Gastrocnemius medialis (tissue), 4 donors: ENCODE measurements around the gene MEF2C. TPM values are rescaled to one million over a fixed set of nuclear protein-coding genes. Genes with fewer than 3 reads are reported as not detected.

Experiments used
- ATAC-seq, 2 donors: fragments of 150-250 bp; one replicate each; pipeline ENCODE4 v1.9.1; 2016
- DNase-seq, 2 donors: peaks; one replicate each; pipeline ENCODE4 v3.0.0-alpha.2; 2019
- H3K27ac ChIP-seq, 4 donors: fragments of 200-600 bp; sonication (generic); 1 replicate in 1 of 4; 2 replicates in 3 of 4; pipeline ENCODE4 v1.5.1; 2016 to 2018; ENCODE audit warnings: mild to moderate bottlenecking in 2 of 4, moderate library complexity in 1 of 4
- H3K27me3 ChIP-seq, 3 donors: fragments of 200-600 bp; sonication (generic) in 2 of 3; 1 replicate in 1 of 3; 2 replicates in 2 of 3; pipeline versions ENCODE4 v1.5.1 to v1.6.0; 2016 to 2019; ENCODE audit warnings: mild to moderate bottlenecking in 1 of 3, moderate library complexity in 1 of 3
- H3K36me3 ChIP-seq, 2 donors: fragments of 200-600 bp; sonication (generic) in 1 of 2; one replicate each; pipeline ENCODE4 v1.5.1; 2017 to 2018
- H3K4me1 ChIP-seq, 2 donors: fragments of 200-600 bp; sonication (generic) in 1 of 2; one replicate each; pipeline ENCODE4 v1.5.1; 2016 to 2017; ENCODE audit warnings: mild to moderate bottlenecking in 2 of 2
- H3K4me3 ChIP-seq, 4 donors: fragments of 200-600 bp; sonication (generic) in 3 of 4; 1 replicate in 1 of 4; 2 replicates in 3 of 4; pipeline ENCODE4 v1.5.1; 2016 to 2019; ENCODE audit warnings: mild to moderate bottlenecking in 2 of 4
- H3K9me3 ChIP-seq, 3 donors: fragments of 200-600 bp; sonication (generic) in 2 of 3; 1 replicate in 1 of 3; 2 replicates in 2 of 3; pipeline ENCODE4 v1.5.1; 2016 to 2019
- POLR2A ChIP-seq, 2 donors: fragments of 450-650 bp; IDR thresholded peaks; one replicate each; pipeline ENCODE4 v1.6.1; 2017; ENCODE audit warnings: antibody characterized with exemption in 2 of 2, mild to moderate bottlenecking in 2 of 2, moderate library complexity in 2 of 2
- in situ Hi-C, 4 donors: fragments of 200-750 bp; cut with MboI; loops; one replicate each; pipeline versions ENCODE4 v1.15.0 to v1.8.0; 2017; ENCODE audit warnings: low sequenced_read_pairs in 4 of 4
- intact Hi-C: fragments of 100-400 bp; cut with DNase I; formaldehyde crosslinking; loops from one replicate; pipeline ENCODE4 v1.15.1; 2023; ENCODE audit warnings: low total_unique reads
- total RNA-seq, 4 donors: library from RNA; depleted of rRNA; stranded (reverse); fragments of >200 nt; gene quantifications; one replicate each; pipeline versions ENCODE4 v1.1.0 to v1.2.3, GENCODE V29; 2016
- TF ChIP-seq, protein P1 (sequence below), 5 experiments: fragments of 450-650 bp in 3 of 5; fragments of 200-600 bp in 2 of 5; sonication (generic) in 2 of 5; IDR thresholded peaks in 4 of 5; conservative IDR thresholded peaks in 1 of 5; 1 replicate in 4 of 5; 2 replicates in 1 of 5; pipeline ENCODE4 v1.5.1; 2016 to 2019; ENCODE audit warnings: antibody characterized with exemption in 5 of 5, mild to moderate bottlenecking in 3 of 5, moderate library complexity in 3 of 5

MEF2C gene
- total RNA-seq, 4 donors from 2014 or later, result 63.8 to 192 (median 128) TPM

DNA sequence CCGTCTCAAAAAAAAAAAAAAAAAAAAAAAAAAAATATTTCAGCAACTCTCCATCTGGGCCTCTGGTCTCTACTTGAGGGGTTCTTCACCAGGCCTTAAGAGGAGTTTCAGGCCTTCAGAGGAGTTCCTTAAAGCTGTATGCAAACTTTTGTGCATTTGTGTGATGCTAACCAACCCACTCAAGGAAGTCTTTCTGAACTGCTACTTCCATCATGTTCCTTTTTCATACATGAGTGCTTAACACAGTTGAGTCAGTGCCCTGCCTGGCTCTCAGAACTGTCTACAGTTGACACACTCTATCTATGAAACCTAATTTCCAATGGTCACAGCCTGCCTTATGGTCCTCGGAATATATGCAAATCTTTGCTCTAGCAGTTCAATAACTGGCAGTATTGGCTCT is 146.5 kb downstream of the MEF2C start:
- Histone ChIP-seq H3K4me3 (no peak overlapping the region), H3K27me3 (no peaks in the 10 kb centered on the region), H3K36me3 (peaks cover 0 to 12% of the 10 kb centered on the region in 2 donors), H3K27ac (peak overlapping the region; percentile 81 to 84 (median 82)), H3K9me3 (no peaks in the 10 kb centered on the region), H3K4me1 (peaks cover 60 to 75% of the 10 kb centered on the region in 2 donors)
- no peak for TF ChIP-seq POLR2A (IDR thresholded peaks at IDR 0.05)
- TF ChIP-seq, protein P1, sequence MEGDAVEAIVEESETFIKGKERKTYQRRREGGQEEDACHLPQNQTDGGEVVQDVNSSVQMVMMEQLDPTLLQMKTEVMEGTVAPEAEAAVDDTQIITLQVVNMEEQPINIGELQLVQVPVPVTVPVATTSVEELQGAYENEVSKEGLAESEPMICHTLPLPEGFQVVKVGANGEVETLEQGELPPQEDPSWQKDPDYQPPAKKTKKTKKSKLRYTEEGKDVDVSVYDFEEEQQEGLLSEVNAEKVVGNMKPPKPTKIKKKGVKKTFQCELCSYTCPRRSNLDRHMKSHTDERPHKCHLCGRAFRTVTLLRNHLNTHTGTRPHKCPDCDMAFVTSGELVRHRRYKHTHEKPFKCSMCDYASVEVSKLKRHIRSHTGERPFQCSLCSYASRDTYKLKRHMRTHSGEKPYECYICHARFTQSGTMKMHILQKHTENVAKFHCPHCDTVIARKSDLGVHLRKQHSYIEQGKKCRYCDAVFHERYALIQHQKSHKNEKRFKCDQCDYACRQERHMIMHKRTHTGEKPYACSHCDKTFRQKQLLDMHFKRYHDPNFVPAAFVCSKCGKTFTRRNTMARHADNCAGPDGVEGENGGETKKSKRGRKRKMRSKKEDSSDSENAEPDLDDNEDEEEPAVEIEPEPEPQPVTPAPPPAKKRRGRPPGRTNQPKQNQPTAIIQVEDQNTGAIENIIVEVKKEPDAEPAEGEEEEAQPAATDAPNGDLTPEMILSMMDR (IDR thresholded peaks at IDR 0.05 in 4 of 5, conservative IDR thresholded peaks at IDR 0.05 in 1 of 5), result no peak
- in situ Hi-C loops, result loop anchor here (10.0 to 25.0 kb wide), 6 partner anchors 148 to 1528 kb away; partner anchors contain the start of gene MEF2C (in 3 of the 4)
- DNase-seq (no peak), ATAC-seq (no peak)
- intact Hi-C loops, result loop anchor here (2.0 to 10.0 kb wide), 2 partner anchors 146 to 718 kb away; partner anchors contain the start of gene MEF2C

DNA sequence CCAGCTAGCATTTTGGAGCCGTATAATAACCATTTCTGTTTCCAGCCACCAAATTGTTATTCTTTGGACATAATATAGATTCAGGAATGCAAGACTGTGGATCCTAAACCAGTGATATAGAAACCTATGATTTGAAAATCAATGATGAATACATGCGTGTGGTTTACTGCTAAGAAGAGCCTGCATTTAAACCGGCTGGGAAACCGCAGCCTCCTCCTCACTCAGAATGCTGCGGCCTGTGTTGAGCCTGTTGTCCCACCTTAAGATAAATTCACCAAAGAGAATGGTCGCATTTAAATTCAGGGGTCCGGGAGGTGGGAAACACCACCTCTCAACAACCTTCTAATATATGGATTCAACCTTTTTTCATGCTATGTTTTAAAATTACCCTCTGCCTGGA is 148.0 kb downstream of the MEF2C start:
- Histone ChIP-seq H3K27ac (peak overlapping the region; percentile 62 to 76 (median 69)), H3K36me3 (peaks cover 0 to 24% of the 10 kb centered on the region in 2 donors), H3K9me3 (no peaks in the 10 kb centered on the region), H3K4me1 (peaks cover 45 to 60% of the 10 kb centered on the region in 2 donors), H3K4me3 (peak overlapping the region in 1 of 4 donors; percentile 7), H3K27me3 (no peaks in the 10 kb centered on the region)
- no peak for DNase-seq
- in situ Hi-C loops (loop anchor here (10.0 to 25.0 kb wide), 6 partner anchors 150 to 1530 kb away; partner anchors contain the start of gene MEF2C (in 3 of the 4)), intact Hi-C loops (loop anchor here (5.0 to 10.0 kb wide), 2 partner anchors 212 to 720 kb away; no protein-coding TSS in a partner anchor)
- no peak for TF ChIP-seq POLR2A (IDR thresholded peaks at IDR 0.05)
- TF ChIP-seq, protein P1 (IDR thresholded peaks at IDR 0.05 in 4 of 5, conservative IDR thresholded peaks at IDR 0.05 in 1 of 5), result no peak
- no peak for ATAC-seq

DNA sequence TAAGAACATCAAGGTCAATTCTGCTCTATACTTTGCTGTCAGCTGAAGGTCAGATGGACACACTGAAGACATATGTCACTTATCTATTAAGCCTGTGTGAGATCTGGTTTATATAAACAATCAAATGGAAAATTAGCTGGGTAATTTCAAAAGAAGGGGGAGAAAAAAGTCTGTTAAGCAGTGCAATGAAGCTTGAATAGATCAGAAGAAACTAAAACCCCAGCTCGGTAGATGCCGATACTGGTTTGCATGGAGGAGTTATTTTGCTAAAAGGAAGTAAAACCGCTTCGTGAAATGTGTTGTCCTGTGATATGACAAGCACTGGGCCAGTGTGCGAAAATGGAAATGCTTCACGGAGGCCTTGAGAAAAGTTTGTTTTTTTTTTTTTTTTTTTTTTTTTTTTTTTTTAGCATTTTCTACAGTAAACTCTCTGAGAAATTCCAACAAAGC is 148.8 kb downstream of the MEF2C start:
- peak overlapping the region in 1 of 4 donors; percentile 16 for H3K4me3 ChIP-seq
- H3K27ac ChIP-seq, result peak overlapping the region; percentile 62 to 76 (median 69)
- DNase-seq, result no peak
- in situ Hi-C loops, result loop anchor here (10.0 to 25.0 kb wide), 6 partner anchors 151 to 1531 kb away; partner anchors contain the start of gene MEF2C (in 3 of the 4)
- H3K36me3 ChIP-seq, result peaks cover 0 to 25% of the 10 kb centered on the region in 2 donors
- intact Hi-C loops, result loop anchor here (5.0 to 10.0 kb wide), 2 partner anchors 213 to 721 kb away; no protein-coding TSS in a partner anchor
- no peaks in the 10 kb centered on the region for H3K27me3 ChIP-seq
- peaks cover 39 to 54% of the 10 kb centered on the region in 2 donors for H3K4me1 ChIP-seq
- H3K9me3 ChIP-seq, result no peaks in the 10 kb centered on the region
- TF ChIP-seq POLR2A (IDR thresholded peaks at IDR 0.05), result no peak
- TF ChIP-seq, protein P1 (IDR thresholded peaks at IDR 0.05 in 4 of 5, conservative IDR thresholded peaks at IDR 0.05 in 1 of 5), result no peak
- ATAC-seq, result no peak

DNA sequence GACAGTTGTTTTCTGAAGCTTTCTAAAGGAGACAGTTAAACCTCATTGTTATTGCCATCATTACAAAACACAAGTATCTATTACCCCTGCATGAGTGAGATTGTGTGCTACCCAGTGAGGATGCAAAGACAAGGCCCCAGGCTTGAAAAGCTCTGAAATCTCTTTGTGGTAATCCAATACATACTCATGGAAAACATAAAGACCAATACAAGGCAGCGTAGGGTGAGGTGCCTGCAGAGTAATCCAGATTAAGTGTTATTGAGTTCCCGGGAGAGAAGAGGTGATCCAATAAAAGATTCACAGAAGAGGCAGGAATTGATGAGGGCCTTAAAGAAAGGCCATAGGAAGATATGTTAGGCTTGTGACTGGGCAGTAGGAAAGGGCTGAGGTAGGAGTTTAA is 150.1 kb downstream of the MEF2C start:
- DNase-seq, result no peak
- peaks cover 0 to 36% of the 10 kb centered on the region in 2 donors for H3K36me3 ChIP-seq
- H3K27me3 ChIP-seq, result no peaks in the 10 kb centered on the region
- intact Hi-C loops (loop anchor here (5.0 to 10.0 kb wide), 2 partner anchors 214 to 722 kb away; no protein-coding TSS in a partner anchor), in situ Hi-C loops (loop anchor here (10.0 to 25.0 kb wide), 6 partner anchors 152 to 1532 kb away; partner anchors contain the start of gene MEF2C (in 3 of the 4))
- H3K27ac ChIP-seq, result peak overlapping the region; percentile 62 to 76 (median 69)
- H3K4me3 ChIP-seq, result no peak overlapping the region
- no peaks in the 10 kb centered on the region for H3K9me3 ChIP-seq
- ATAC-seq, result no peak
- H3K4me1 ChIP-seq, result peaks cover 28 to 44% of the 10 kb centered on the region in 2 donors
- TF ChIP-seq, protein P1 (IDR thresholded peaks at IDR 0.05 in 4 of 5, conservative IDR thresholded peaks at IDR 0.05 in 1 of 5), result no peak
- TF ChIP-seq POLR2A (IDR thresholded peaks at IDR 0.05), result no peak
